ENCODE results near the gene SDCCAG8. TPM values are rescaled to one million over a fixed set of nuclear protein-coding genes. Genes with fewer than 3 reads are reported as not detected.

The SDCCAG8 gene
- total and polyA plus RNA-seq, 4 donors: 25.4 to 96.7 (median 48.2) TPM

DNA sequence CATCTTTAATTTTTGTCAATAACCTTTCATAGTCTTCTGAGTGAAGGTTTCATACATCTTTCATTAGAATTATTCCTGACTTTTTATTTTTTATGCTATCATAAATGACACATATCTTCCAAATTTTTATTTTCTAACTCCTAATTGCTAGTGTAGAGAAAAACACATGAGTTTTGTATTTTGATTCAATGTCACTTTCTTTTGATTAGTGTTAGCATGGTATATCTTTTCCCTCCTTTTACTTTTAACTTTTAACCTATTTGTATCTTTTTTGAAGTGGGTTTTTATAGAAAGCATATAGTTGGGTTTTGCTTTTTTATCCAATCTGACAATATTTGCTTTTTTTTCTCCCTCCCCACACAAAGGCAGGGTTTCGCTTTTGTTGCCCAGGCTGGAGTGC lies 43.2 kb downstream of the SDCCAG8 start:
- H3K9me3 ChIP-seq (ENCODE audit: control insufficient read depth in 4 of 4, insufficient read depth in 3 of 4, low read length in 3 of 4): no peaks in the 10 kb centered on the region
- H3K27ac ChIP-seq (ENCODE audit: low read depth in 1 of 2, low read length in 1 of 2): no peak overlapping the region
- ATAC-seq (ENCODE audit: insufficient read depth, low FRiP score) (no peak), DNase-seq (no peak)
- no peaks in the 10 kb centered on the region for H3K27me3 ChIP-seq (ENCODE audit: control insufficient read depth in 3 of 3, insufficient read depth in 3 of 3, low read length in 2 of 3)
- H3K36me3 ChIP-seq (ENCODE audit: control insufficient read depth in 4 of 4, insufficient read depth in 4 of 4, low read length in 4 of 4): peaks cover 2 to 17% (median 11%) of the 10 kb centered on the region in 4 donors
- H3K9ac ChIP-seq (ENCODE audit: insufficient read depth in 1 of 2, low read length in 2 of 2): no peak overlapping the region
- H3K4me1 ChIP-seq (ENCODE audit: control insufficient read depth in 5 of 5, insufficient read depth in 5 of 5, low read length in 5 of 5): no peaks in the 10 kb centered on the region
- no peak overlapping the region for H3K4me3 ChIP-seq
- TF ChIP-seq, protein P1, sequence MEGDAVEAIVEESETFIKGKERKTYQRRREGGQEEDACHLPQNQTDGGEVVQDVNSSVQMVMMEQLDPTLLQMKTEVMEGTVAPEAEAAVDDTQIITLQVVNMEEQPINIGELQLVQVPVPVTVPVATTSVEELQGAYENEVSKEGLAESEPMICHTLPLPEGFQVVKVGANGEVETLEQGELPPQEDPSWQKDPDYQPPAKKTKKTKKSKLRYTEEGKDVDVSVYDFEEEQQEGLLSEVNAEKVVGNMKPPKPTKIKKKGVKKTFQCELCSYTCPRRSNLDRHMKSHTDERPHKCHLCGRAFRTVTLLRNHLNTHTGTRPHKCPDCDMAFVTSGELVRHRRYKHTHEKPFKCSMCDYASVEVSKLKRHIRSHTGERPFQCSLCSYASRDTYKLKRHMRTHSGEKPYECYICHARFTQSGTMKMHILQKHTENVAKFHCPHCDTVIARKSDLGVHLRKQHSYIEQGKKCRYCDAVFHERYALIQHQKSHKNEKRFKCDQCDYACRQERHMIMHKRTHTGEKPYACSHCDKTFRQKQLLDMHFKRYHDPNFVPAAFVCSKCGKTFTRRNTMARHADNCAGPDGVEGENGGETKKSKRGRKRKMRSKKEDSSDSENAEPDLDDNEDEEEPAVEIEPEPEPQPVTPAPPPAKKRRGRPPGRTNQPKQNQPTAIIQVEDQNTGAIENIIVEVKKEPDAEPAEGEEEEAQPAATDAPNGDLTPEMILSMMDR (IDR thresholded peaks at IDR 0.05; ENCODE audit: control extremely low read depth, extremely low read depth): no peak
- 96 to 100% methylated on average over 1 of the region's 1 CpG for WGBS, 2 donors

DNA sequence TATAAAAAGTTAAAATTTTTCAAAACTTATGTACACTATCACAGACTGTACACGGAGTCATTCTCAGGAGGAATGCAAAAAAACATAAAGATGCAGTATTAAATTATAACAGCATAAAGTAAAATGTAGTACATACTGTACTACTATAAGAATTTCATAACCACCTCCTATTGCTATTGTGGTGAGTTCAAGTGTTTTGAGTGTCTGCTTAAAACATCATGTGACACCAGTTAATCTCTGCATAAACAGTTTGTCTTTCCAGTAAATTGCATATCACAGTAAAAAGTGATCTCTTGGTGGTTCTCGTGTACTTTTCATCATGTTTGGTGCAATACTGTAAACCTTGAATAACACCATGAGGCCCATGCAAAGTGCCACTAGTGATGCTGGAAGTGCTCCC lies 45.2 kb downstream of the SDCCAG8 start:
- Histone ChIP-seq H3K4me1 (ENCODE audit: control insufficient read depth in 5 of 5, insufficient read depth in 5 of 5, low read length in 5 of 5) (no peaks in the 10 kb centered on the region), H3K9ac (ENCODE audit: insufficient read depth in 1 of 2, low read length in 2 of 2) (no peak overlapping the region), H3K9me3 (ENCODE audit: control insufficient read depth in 4 of 4, insufficient read depth in 3 of 4, low read length in 3 of 4) (no peaks in the 10 kb centered on the region), H3K27ac (ENCODE audit: low read depth in 1 of 2, low read length in 1 of 2) (no peak overlapping the region), H3K27me3 (ENCODE audit: control insufficient read depth in 3 of 3, insufficient read depth in 3 of 3, low read length in 2 of 3) (no peaks in the 10 kb centered on the region), H3K36me3 (ENCODE audit: control insufficient read depth in 4 of 4, insufficient read depth in 4 of 4, low read length in 4 of 4) (peaks cover 2 to 17% (median 9%) of the 10 kb centered on the region in 4 donors), H3K4me3 (no peak overlapping the region)
- TF ChIP-seq, protein P1 (IDR thresholded peaks at IDR 0.05; ENCODE audit: control extremely low read depth, extremely low read depth): no peak
- ATAC-seq (ENCODE audit: insufficient read depth, low FRiP score) (peak; percentile 62), DNase-seq (no peak)
- 74 to 82% methylated on average over 2 of the region's 2 CpGs for WGBS, 2 donors

DNA sequence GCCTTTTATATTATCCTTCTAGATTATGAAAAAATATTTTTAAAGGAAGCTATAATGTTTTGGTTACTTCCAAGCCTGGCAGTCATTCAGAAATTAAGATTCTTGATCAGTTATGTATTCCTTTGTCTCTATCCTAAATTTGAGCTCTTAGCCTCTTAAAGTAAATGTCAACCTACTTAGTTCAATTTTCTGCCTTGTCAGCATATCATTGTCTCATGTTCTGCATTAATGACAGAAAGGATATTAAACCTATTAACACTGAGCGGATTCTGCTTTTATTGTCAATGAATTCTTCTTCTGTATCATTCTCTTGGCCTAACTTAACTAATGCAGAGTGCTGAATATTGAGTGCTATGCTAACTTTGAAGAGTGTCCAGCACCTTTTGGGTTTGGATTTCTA lies 56.0 kb downstream of the SDCCAG8 start:
- WGBS, 2 donors: 100% methylated on average over 1 of the region's 1 CpG
- H3K9me3 ChIP-seq (ENCODE audit: control insufficient read depth in 4 of 4, insufficient read depth in 3 of 4, low read length in 3 of 4): no peaks in the 10 kb centered on the region
- ATAC-seq (ENCODE audit: insufficient read depth, low FRiP score) (no peak), DNase-seq (no peak)
- no peak overlapping the region for H3K27ac ChIP-seq (ENCODE audit: low read depth in 1 of 2, low read length in 1 of 2)
- TF ChIP-seq, protein P1 (IDR thresholded peaks at IDR 0.05; ENCODE audit: control extremely low read depth, extremely low read depth): no peak
- H3K27me3 ChIP-seq (ENCODE audit: control insufficient read depth in 3 of 3, insufficient read depth in 3 of 3, low read length in 2 of 3): no peaks in the 10 kb centered on the region
- H3K4me1 ChIP-seq (ENCODE audit: control insufficient read depth in 5 of 5, insufficient read depth in 5 of 5, low read length in 5 of 5): peaks cover 0 to 13% (median 3%) of the 10 kb centered on the region in 5 donors
- no peak overlapping the region for H3K9ac ChIP-seq (ENCODE audit: insufficient read depth in 1 of 2, low read length in 2 of 2)
- H3K36me3 ChIP-seq (ENCODE audit: control insufficient read depth in 4 of 4, insufficient read depth in 4 of 4, low read length in 4 of 4): peaks cover 3 to 14% (median 11%) of the 10 kb centered on the region in 4 donors
- no peak overlapping the region for H3K4me3 ChIP-seq
